Duodenal mucosa (tissue), 2 donors: ENCODE results near the gene RIMBP2.

Source experiments
- H3K27ac ChIP-seq: one replicate; pipeline ENCODE4 v1.7.0; 2013; ENCODE audit warnings: low read depth, low read length
- H3K27me3 ChIP-seq, 2 donors: one replicate each; pipeline ENCODE4 v1.7.0; 2013; ENCODE audit warnings: low read length in 2 of 2, control low read depth in 1 of 2; ENCODE audit not compliant: insufficient read depth in 2 of 2, control insufficient read depth in 1 of 2
- H3K36me3 ChIP-seq, 2 donors: one replicate each; pipeline ENCODE4 v1.7.0; 2013; ENCODE audit warnings: low read length in 2 of 2, control low read depth in 1 of 2; ENCODE audit not compliant: insufficient read depth in 2 of 2, control insufficient read depth in 1 of 2
- H3K4me1 ChIP-seq, 2 donors: one replicate each; pipeline ENCODE4 v1.7.0; 2013; ENCODE audit warnings: low read length in 2 of 2, control low read depth in 1 of 2; ENCODE audit not compliant: insufficient read depth in 2 of 2, control insufficient read depth in 1 of 2
- H3K4me3 ChIP-seq, 2 donors: one replicate each; pipeline ENCODE4 v1.7.0; 2013; ENCODE audit warnings: low read length in 2 of 2, low read depth in 1 of 2
- H3K9ac ChIP-seq, 2 donors: one replicate each; pipeline ENCODE4 v1.7.0; 2013; ENCODE audit warnings: low read length in 2 of 2, low read depth in 1 of 2
- H3K9me3 ChIP-seq, 2 donors: one replicate each; pipeline ENCODE4 v1.7.0; 2013; ENCODE audit warnings: low read length in 2 of 2, control low read depth in 1 of 2; ENCODE audit not compliant: control insufficient read depth in 1 of 2

RIMBP2 gene

GRCh38 chr12:130362060-130362459 is 354.0 kb downstream of the RIMBP2 start:
- Histone ChIP-seq H3K9me3 (no peaks in the 10 kb centered on the region), H3K4me3 (no peak overlapping the region), H3K27ac (no peak overlapping the region), H3K27me3 (no peaks in the 10 kb centered on the region), H3K9ac (no peak overlapping the region), H3K36me3 (no peaks in the 10 kb centered on the region), H3K4me1 (no peaks in the 10 kb centered on the region)

- Histone ChIP-seq H3K9ac (no peak overlapping the region), H3K4me1 (no peaks in the 10 kb centered on the region), H3K9me3 (no peaks in the 10 kb centered on the region), H3K36me3 (no peaks in the 10 kb centered on the region), H3K4me3 (no peak overlapping the region), H3K27me3 (no peaks in the 10 kb centered on the region), H3K27ac (no peak overlapping the region)
Observed at GRCh38 chr12:130357729-130358330, 358.3 kb downstream of the RIMBP2 start.

GRCh38 chr12:130357241-130357640 is 358.9 kb downstream of the RIMBP2 start:
- H3K9ac ChIP-seq, result no peak overlapping the region
- no peak overlapping the region for H3K27ac ChIP-seq
- H3K4me3 ChIP-seq, result no peak overlapping the region
- H3K9me3 ChIP-seq, result no peaks in the 10 kb centered on the region
- H3K36me3 ChIP-seq, result no peaks in the 10 kb centered on the region
- H3K4me1 ChIP-seq, result no peaks in the 10 kb centered on the region
- no peaks in the 10 kb centered on the region for H3K27me3 ChIP-seq

- Histone ChIP-seq H3K27ac (no peak overlapping the region), H3K9ac (no peak overlapping the region), H3K4me3 (no peak overlapping the region), H3K9me3 (no peaks in the 10 kb centered on the region), H3K27me3 (no peaks in the 10 kb centered on the region), H3K36me3 (no peaks in the 10 kb centered on the region), H3K4me1 (no peaks in the 10 kb centered on the region)
Observed at GRCh38 chr12:130356222-130356621, 359.9 kb downstream of the RIMBP2 start.

- H3K9me3 ChIP-seq, result no peaks in the 10 kb centered on the region
- H3K27me3 ChIP-seq, result peaks cover 0 to 3% of the 10 kb centered on the region in 2 donors
- no peak overlapping the region for H3K4me3 ChIP-seq
- no peaks in the 10 kb centered on the region for H3K36me3 ChIP-seq
- no peak overlapping the region for H3K27ac ChIP-seq
- no peaks in the 10 kb centered on the region for H3K4me1 ChIP-seq
- H3K9ac ChIP-seq, result no peak overlapping the region
Observed at GRCh38 chr12:130354407-130354806, 361.7 kb downstream of the RIMBP2 start.

- Histone ChIP-seq H3K9me3 (no peaks in the 10 kb centered on the region), H3K27me3 (peaks cover 0 to 3% of the 10 kb centered on the region in 2 donors), H3K9ac (no peak overlapping the region), H3K4me1 (no peaks in the 10 kb centered on the region), H3K36me3 (no peaks in the 10 kb centered on the region), H3K27ac (no peak overlapping the region), H3K4me3 (no peak overlapping the region)
Observed at GRCh38 chr12:130353081-130353480, 363.0 kb downstream of the RIMBP2 start.

- Histone ChIP-seq H3K36me3 (no peaks in the 10 kb centered on the region), H3K9me3 (no peaks in the 10 kb centered on the region), H3K27me3 (peaks cover 0 to 3% of the 10 kb centered on the region in 2 donors), H3K4me3 (no peak overlapping the region), H3K27ac (no peak overlapping the region), H3K4me1 (no peaks in the 10 kb centered on the region), H3K9ac (no peak overlapping the region)
Observed at GRCh38 chr12:130351326-130351725, 364.8 kb downstream of the RIMBP2 start.

GRCh38 chr12:130350715-130351114 is 365.4 kb downstream of the RIMBP2 start:
- no peaks in the 10 kb centered on the region for H3K36me3 ChIP-seq
- H3K27me3 ChIP-seq, result peaks cover 0 to 3% of the 10 kb centered on the region in 2 donors
- no peaks in the 10 kb centered on the region for H3K9me3 ChIP-seq
- no peak overlapping the region for H3K27ac ChIP-seq
- H3K4me3 ChIP-seq, result no peak overlapping the region
- no peak overlapping the region for H3K9ac ChIP-seq
- H3K4me1 ChIP-seq, result no peaks in the 10 kb centered on the region

GRCh38 chr12:130347588-130347987 is 368.5 kb downstream of the RIMBP2 start:
- Histone ChIP-seq H3K4me1 (no peaks in the 10 kb centered on the region), H3K4me3 (no peak overlapping the region), H3K9ac (no peak overlapping the region), H3K36me3 (no peaks in the 10 kb centered on the region), H3K27ac (no peak overlapping the region), H3K27me3 (peaks cover 0 to 3% of the 10 kb centered on the region in 2 donors), H3K9me3 (no peaks in the 10 kb centered on the region)
